MCF 10A (cell line): ENCODE measurements around the gene EPB41L3. TPM values are rescaled to one million over a fixed set of nuclear protein-coding genes. Genes with fewer than 3 reads are reported as not detected.

Experiments
- BruUV-seq: library from RNA; stranded (reverse); fragments of 400-500 nt; replicated peaks from 2 replicates; lab custom pipeline; 2021; lab: Mats Ljungman, UMichigan
- CTCF ChIA-PET: fragments of 300-600 bp; sonication (Branson Sonifier 250); formaldehyde crosslinking; extraction: SDS; loops from one replicate; lab custom pipeline; 2021; ENCODE audit warnings: antibody characterized with exemption, inconsistent platforms; lab: Yijun Ruan, JAX
- POLR2A ChIA-PET: fragments of 300-600, 350-650 bp; sonication (Branson Sonifier 250); formaldehyde crosslinking; extraction: SDS; loops from one replicate; lab custom pipeline; 2020; ENCODE audit warnings: antibody characterized with exemption, inconsistent platforms; lab: Yijun Ruan, JAX
- DNase-seq: peaks from one replicate; pipeline ENCODE4 v3.0.0-alpha.2; 2018; ENCODE audit not compliant: unreplicated experiment
- H3K27ac Mint-ChIP-seq: one replicate; pipeline ENCODE4 v1.8.0; 2022; ENCODE audit warnings: mild to moderate bottlenecking, low read depth, mixed read lengths; ENCODE audit not compliant: unreplicated experiment
- H3K27me3 Mint-ChIP-seq: one replicate; pipeline ENCODE4 v1.8.0; 2022; ENCODE audit warnings: mixed read lengths; ENCODE audit not compliant: insufficient read depth, unreplicated experiment
- H3K36me3 Mint-ChIP-seq: one replicate; pipeline ENCODE4 v1.8.0; 2022; ENCODE audit warnings: mild to moderate bottlenecking, moderate library complexity, mixed read lengths; ENCODE audit not compliant: insufficient read depth, unreplicated experiment
- H3K4me1 Mint-ChIP-seq: one replicate; pipeline ENCODE4 v1.8.0; 2022; ENCODE audit warnings: mixed read lengths; ENCODE audit not compliant: insufficient read depth, unreplicated experiment
- H3K4me3 Mint-ChIP-seq: one replicate; pipeline ENCODE4 v1.8.0; 2022; ENCODE audit warnings: mild to moderate bottlenecking, moderate library complexity, mixed read lengths; ENCODE audit not compliant: unreplicated experiment
- H3K9me3 Mint-ChIP-seq: one replicate; pipeline ENCODE4 v1.8.0; 2022; ENCODE audit warnings: mixed read lengths; ENCODE audit not compliant: unreplicated experiment
- intact Hi-C: fragments of 100-400 bp; cut with micrococcal nuclease; formaldehyde crosslinking; loops from 2 replicates; pipeline ENCODE4 v1.14.1; 2022
- total RNA-seq: library from RNA; stranded (reverse); gene quantifications from 2 replicates; pipeline ENCODE4 v1.2.3, GENCODE V29; 2022
- TF ChIP-seq, protein P1 (sequence below): fragments of 200-600 bp; IDR thresholded peaks from one replicate; pipeline ENCODE4 v1.8.0; 2022; ENCODE audit warnings: antibody characterized with exemption, mild to moderate bottlenecking; ENCODE audit not compliant: unreplicated experiment

EPB41L3 gene
- total RNA-seq, 1 experiment from 2014 or later: not detected

DNA sequence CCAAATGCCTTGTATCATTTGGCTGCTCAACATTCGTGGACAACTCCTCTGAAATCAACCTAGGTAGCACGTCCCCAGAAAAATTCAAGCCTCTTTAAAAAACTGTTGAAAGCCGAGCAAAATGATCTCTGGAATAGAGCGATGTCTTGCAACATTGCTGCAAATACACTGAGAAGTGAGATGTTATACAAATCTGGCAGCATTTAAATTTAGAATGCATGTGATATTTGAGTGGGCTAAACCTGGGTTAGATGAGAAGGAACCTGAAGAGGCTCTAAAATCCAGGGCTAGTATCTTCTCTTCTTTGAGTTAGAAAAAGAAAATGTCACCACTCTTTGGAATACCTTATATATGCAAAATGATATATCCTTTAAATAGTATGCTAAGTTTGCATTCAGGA lies 166.8 kb downstream of the EPB41L3 start:
- TF ChIP-seq, protein P1, sequence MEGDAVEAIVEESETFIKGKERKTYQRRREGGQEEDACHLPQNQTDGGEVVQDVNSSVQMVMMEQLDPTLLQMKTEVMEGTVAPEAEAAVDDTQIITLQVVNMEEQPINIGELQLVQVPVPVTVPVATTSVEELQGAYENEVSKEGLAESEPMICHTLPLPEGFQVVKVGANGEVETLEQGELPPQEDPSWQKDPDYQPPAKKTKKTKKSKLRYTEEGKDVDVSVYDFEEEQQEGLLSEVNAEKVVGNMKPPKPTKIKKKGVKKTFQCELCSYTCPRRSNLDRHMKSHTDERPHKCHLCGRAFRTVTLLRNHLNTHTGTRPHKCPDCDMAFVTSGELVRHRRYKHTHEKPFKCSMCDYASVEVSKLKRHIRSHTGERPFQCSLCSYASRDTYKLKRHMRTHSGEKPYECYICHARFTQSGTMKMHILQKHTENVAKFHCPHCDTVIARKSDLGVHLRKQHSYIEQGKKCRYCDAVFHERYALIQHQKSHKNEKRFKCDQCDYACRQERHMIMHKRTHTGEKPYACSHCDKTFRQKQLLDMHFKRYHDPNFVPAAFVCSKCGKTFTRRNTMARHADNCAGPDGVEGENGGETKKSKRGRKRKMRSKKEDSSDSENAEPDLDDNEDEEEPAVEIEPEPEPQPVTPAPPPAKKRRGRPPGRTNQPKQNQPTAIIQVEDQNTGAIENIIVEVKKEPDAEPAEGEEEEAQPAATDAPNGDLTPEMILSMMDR: no peak
- Mint-ChIP-seq H3K36me3 (peaks cover 5% of the 10 kb centered on the region), H3K27me3 (peaks cover 19% of the 10 kb centered on the region), H3K4me1 (no peaks in the 10 kb centered on the region), H3K27ac (no peak overlapping the region), H3K4me3 (no peak overlapping the region), H3K9me3 (peaks cover 8% of the 10 kb centered on the region)
- intact Hi-C loops: no loop called here
- CTCF ChIA-PET: no interaction called here
- no peak for DNase-seq
- BruUV-seq: no TSS peak
- POLR2A ChIA-PET: interaction anchor here (1.4 kb wide), 1 partner anchor 12 kb away, joined by 4 read pairs; no protein-coding TSS in a partner anchor

DNA sequence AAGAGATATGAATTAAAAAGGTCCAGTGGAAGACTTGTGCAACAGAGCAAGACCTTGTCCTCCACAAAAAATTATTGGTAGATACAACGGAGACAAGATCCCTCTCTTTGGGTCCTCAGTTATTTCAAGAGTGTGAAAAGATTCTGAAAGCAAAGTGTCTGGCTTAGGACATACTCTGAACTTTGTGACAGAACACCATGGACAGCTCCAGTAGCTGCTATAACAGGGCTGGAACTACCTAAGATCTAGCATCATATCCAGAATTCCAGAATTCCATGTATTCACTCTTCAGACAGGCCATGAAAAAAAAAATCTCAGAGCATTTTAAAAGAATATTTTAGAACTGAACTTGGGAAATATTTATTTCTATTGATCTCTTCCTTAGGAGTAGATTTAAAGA lies 173.5 kb downstream of the EPB41L3 start:
- no peaks in the 10 kb centered on the region for H3K4me1 Mint-ChIP-seq
- no peaks in the 10 kb centered on the region for H3K36me3 Mint-ChIP-seq
- no TSS peak for BruUV-seq
- H3K9me3 Mint-ChIP-seq: no peaks in the 10 kb centered on the region
- ChIA-PET CTCF (no interaction called here), POLR2A (no interaction called here)
- H3K4me3 Mint-ChIP-seq: no peak overlapping the region
- H3K27ac Mint-ChIP-seq: no peak overlapping the region
- peaks cover 11% of the 10 kb centered on the region for H3K27me3 Mint-ChIP-seq
- TF ChIP-seq, protein P1: no peak
- intact Hi-C loops: no loop called here
- DNase-seq: no peak

DNA sequence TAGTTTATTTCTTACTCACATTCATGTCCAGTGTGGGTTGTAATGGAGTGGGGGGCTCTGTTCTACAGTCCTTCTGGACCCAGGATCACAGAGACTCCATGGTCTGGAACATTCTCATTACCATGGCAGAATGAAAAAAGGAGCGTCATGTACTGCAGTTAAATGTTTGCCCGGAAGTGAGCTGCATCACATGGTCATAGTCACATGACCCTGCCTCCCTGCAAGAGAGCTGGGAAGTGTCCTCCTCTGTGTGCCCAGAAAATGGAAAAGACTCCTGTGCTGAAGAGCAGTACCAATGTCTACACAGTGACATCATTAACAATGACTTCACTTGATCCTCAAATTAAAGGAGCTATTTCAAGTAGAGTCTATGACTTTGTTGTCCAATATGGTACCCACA lies 174.3 kb downstream of the EPB41L3 start:
- Mint-ChIP-seq H3K27ac (no peak overlapping the region), H3K4me3 (no peak overlapping the region), H3K9me3 (no peaks in the 10 kb centered on the region), H3K4me1 (no peaks in the 10 kb centered on the region), H3K36me3 (no peaks in the 10 kb centered on the region), H3K27me3 (peaks cover 11% of the 10 kb centered on the region)
- no peak for DNase-seq
- POLR2A ChIA-PET: no interaction called here
- BruUV-seq: no TSS peak
- TF ChIP-seq, protein P1: no peak
- intact Hi-C loops: no loop called here
- CTCF ChIA-PET: no interaction called here

DNA sequence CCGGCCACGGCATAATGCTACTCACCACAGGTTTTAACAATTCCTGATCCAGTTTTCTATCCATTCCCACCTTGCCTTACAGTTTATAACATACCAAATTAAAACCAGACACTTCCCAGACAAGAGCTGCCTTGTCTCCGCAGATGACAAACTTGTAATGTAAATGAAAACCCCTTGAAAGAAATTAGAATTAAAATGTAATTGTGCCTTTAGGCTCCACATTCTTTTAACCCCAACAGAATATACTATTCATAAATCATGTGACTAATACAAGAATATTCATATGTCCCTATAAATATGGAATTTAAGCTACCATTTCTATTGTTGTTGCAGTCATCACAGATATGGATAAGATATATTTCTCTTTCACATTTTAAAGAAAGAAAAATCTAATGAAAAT lies 178.4 kb downstream of the EPB41L3 start:
- Mint-ChIP-seq H3K9me3 (no peaks in the 10 kb centered on the region), H3K36me3 (no peaks in the 10 kb centered on the region), H3K27me3 (peaks cover 11% of the 10 kb centered on the region), H3K27ac (no peak overlapping the region), H3K4me3 (no peak overlapping the region), H3K4me1 (no peaks in the 10 kb centered on the region)
- ChIA-PET POLR2A (interaction anchor here (1.1 to 1.2 kb wide), 2 partner anchors 11 to 71 kb away, joined by 3 to 4 read pairs; no protein-coding TSS in a partner anchor), CTCF (interaction anchor here (0.6 kb wide), 1 partner anchor 14 kb away, joined by 3 read pairs; no protein-coding TSS in a partner anchor)
- no peak for DNase-seq
- BruUV-seq: no TSS peak
- intact Hi-C loops: no loop called here
- TF ChIP-seq, protein P1: no peak
